PC-9 (cell line): Measurements from ENCODE around the gene TNFAIP3. TPM values are rescaled to one million over a fixed set of nuclear protein-coding genes. Genes with fewer than 3 reads are reported as not detected.
A peak's percentile ranks its signal among the peaks of the same experiment; 100 is the strongest.

Experiments used
- BruUV-seq: library from RNA; stranded (reverse); fragments of 400-500 nt; replicated peaks from 2 replicates; lab custom pipeline; 2021; lab: Mats Ljungman, UMichigan
- CTCF ChIA-PET: fragments of 300-600 bp; sonication (Branson Sonifier 250); formaldehyde crosslinking; loops from one replicate; lab custom pipeline; 2022; ENCODE audit warnings: antibody characterized with exemption; lab: Charles Lee
- POLR2A ChIA-PET: fragments of 300-600 bp; sonication (Branson Sonifier 250); formaldehyde crosslinking; loops from one replicate; lab custom pipeline; 2022; ENCODE audit warnings: antibody characterized with exemption; ENCODE audit not compliant: unreplicated experiment; lab: Charles Lee
- DNase-seq, 2 experiments: peaks; one replicate each; pipeline versions ENCODE4 v3.0.0 to v3.0.0-alpha.2; 2015 to 2022; ENCODE audit warnings: mixed read lengths in 1 of 2
- H2AFZ ChIP-seq: fragments of 200-600 bp; sonication (generic); 2 replicates; pipeline ENCODE4 v1.8.1; 2017; ENCODE audit warnings: antibody characterized with exemption
- H3F3A ChIP-seq: fragments of 200-600 bp; sonication (generic); 2 replicates; pipeline ENCODE4 v1.8.1; 2017; ENCODE audit warnings: antibody characterized with exemption, mild to moderate bottlenecking, low read depth; ENCODE audit not compliant: insufficient read depth
- H3K27ac ChIP-seq: fragments of 200-600 bp; sonication (generic); 2 replicates; pipeline ENCODE4 v1.6.1; 2016; ENCODE audit warnings: mixed run types
- H3K27me3 ChIP-seq: fragments of 200-600 bp; sonication (generic); 2 replicates; pipeline ENCODE4 v1.6.1; 2016; ENCODE audit warnings: low read depth, mixed run types; ENCODE audit not compliant: insufficient read depth
- H3K36me3 ChIP-seq: fragments of 200-600 bp; sonication (generic); 2 replicates; pipeline ENCODE4 v1.6.1; 2016; ENCODE audit warnings: low read depth, mixed run types
- H3K4me1 ChIP-seq: fragments of 200-600 bp; sonication (generic); replicated peaks from 2 replicates; pipeline ENCODE4 v1.6.1; 2016; ENCODE audit warnings: mixed run types; ENCODE audit not compliant: insufficient read depth
- H3K4me2 ChIP-seq: fragments of 200-600 bp; sonication (generic); 2 replicates; pipeline ENCODE4 v1.6.1; 2017; ENCODE audit warnings: mixed run types
- H3K4me3 ChIP-seq: fragments of 200-600 bp; sonication (generic); 2 replicates; pipeline ENCODE4 v1.6.1; 2016; ENCODE audit warnings: mixed run types
- H3K79me2 ChIP-seq: fragments of 200-600 bp; sonication (generic); 2 replicates; pipeline ENCODE4 v1.6.1; 2017; ENCODE audit warnings: low read depth, mixed run types
- H3K9me2 ChIP-seq: fragments of 200-600 bp; sonication (generic); 2 replicates; pipeline ENCODE4 v1.8.1; 2017; ENCODE audit warnings: mild to moderate bottlenecking; ENCODE audit not compliant: insufficient read depth
- H3K9me3 ChIP-seq: fragments of 200-600 bp; sonication (generic); 2 replicates; pipeline ENCODE4 v1.8.1; 2016; ENCODE audit warnings: low read depth; ENCODE audit not compliant: insufficient read depth
- H4K20me1 ChIP-seq: fragments of 200-600 bp; sonication (generic); 2 replicates; pipeline ENCODE4 v1.8.1; 2017; ENCODE audit not compliant: insufficient read depth
- CTCF ChIP-seq: fragments of 200-600 bp; sonication (generic); conservative IDR thresholded peaks from 2 replicates; pipeline ENCODE4 v1.6.1; 2017; ENCODE audit warnings: mixed run types, antibody characterized with exemption, mild to moderate bottlenecking, moderate library complexity
- EZH2 ChIP-seq: fragments of 200-600 bp; sonication (generic); IDR thresholded peaks from 2 replicates; pipeline ENCODE4 v1.8.0; 2017; ENCODE audit warnings: antibody characterized with exemption, low read depth
- intact Hi-C: fragments of 100-400 bp; cut with micrococcal nuclease; formaldehyde crosslinking; loops from one replicate; pipeline ENCODE4 v1.10.0; 2022; ENCODE audit not compliant: unreplicated experiment
- total RNA-seq: library from RNA; stranded (reverse); gene quantifications from 2 replicates; pipeline ENCODE4 v1.2.3, GENCODE V29; 2021

Gene TNFAIP3
- total RNA-seq, 1 experiment from 2014 or later, result 7.8 TPM

- H3K36me3 ChIP-seq, result no peaks in the 10 kb centered on the region
- BruUV-seq, result no TSS peak
- peaks cover 38% of the 10 kb centered on the region for H3K4me1 ChIP-seq
- no peak for TF ChIP-seq CTCF
- no peak for TF ChIP-seq EZH2
- peaks cover 26% of the 10 kb centered on the region for H3K79me2 ChIP-seq
- no peaks in the 10 kb centered on the region for H3K27me3 ChIP-seq
- peak overlapping the region; percentile 80 for H3K27ac ChIP-seq
- CTCF ChIA-PET, result interaction anchor here (0.6 to 0.8 kb wide), 2 partner anchors 46 to 54 kb away, joined by 3 to 4 read pairs; no protein-coding TSS in a partner anchor
- H3K9me2 ChIP-seq, result no peaks in the 10 kb centered on the region; the same call in 1 of the 2 replicates
- H4K20me1 ChIP-seq, result no peaks in the 10 kb centered on the region
- peak overlapping the region; percentile 52 for H2AFZ ChIP-seq
- H3K4me3 ChIP-seq, result no peak overlapping the region
- intact Hi-C loops, result loop anchor here (5.0 kb wide), 1 partner anchor 138 kb away; no protein-coding TSS in a partner anchor
- POLR2A ChIA-PET, result interaction anchor here (0.5 kb wide), 1 partner anchor 108 kb away, joined by 4 read pairs; no protein-coding TSS in a partner anchor
- no peak for DNase-seq
- H3K9me3 ChIP-seq, result no peaks in the 10 kb centered on the region
- peaks cover 11% of the 10 kb centered on the region; the same call in 1 of the 2 replicates for H3F3A ChIP-seq
- H3K4me2 ChIP-seq, result peak overlapping the region; percentile 90; the same call in 1 of the 2 replicates
These were observed 2.1 kb upstream of the TNFAIP3 start for GRCh38 chr6:137864812-137865508.

- H2AFZ ChIP-seq, result peak overlapping the region; percentile 84
- H4K20me1 ChIP-seq, result no peaks in the 10 kb centered on the region
- ChIA-PET POLR2A (interaction anchor here (0.6 to 0.7 kb wide), 3 partner anchors 60 to 140 kb away, joined by 3 to 9 read pairs (median 5); no protein-coding TSS in a partner anchor), CTCF (interaction anchor here (0.6 to 1.2 kb wide), 7 partner anchors 17 to 822 kb away, joined by 3 to 10 read pairs (median 4); no protein-coding TSS in a partner anchor)
- H3K36me3 ChIP-seq, result peaks cover under 1% of the 10 kb centered on the region; the same call in 1 of the 2 replicates
- TF ChIP-seq EZH2 (no peak), CTCF (no peak)
- BruUV-seq, result TSS peak; percentile 91
- H3K9me3 ChIP-seq, result no peaks in the 10 kb centered on the region
- H3K4me3 ChIP-seq, result peak overlapping the region; percentile 76
- H3F3A ChIP-seq, result peaks cover 11% of the 10 kb centered on the region; the same call in 1 of the 2 replicates
- intact Hi-C loops, result loop anchor here (1.0 to 5.0 kb wide), 7 partner anchors 34 to 240 kb away; partner anchors contain the start of gene PERP
- peak; percentile 28 to 61 for DNase-seq
- H3K4me1 ChIP-seq, result peaks cover 52% of the 10 kb centered on the region
- H3K4me2 ChIP-seq, result peak overlapping the region; percentile 90
- no peaks in the 10 kb centered on the region for H3K9me2 ChIP-seq
- peaks cover 40% of the 10 kb centered on the region for H3K79me2 ChIP-seq
- H3K27me3 ChIP-seq, result no peaks in the 10 kb centered on the region
- peak overlapping the region; percentile 80 for H3K27ac ChIP-seq
These were observed 702 bp upstream of the TNFAIP3 start for GRCh38 chr6:137866200-137866913.
